WTC11 (cell line): ENCODE results near the gene GABRR2. TPM values are rescaled to one million over a fixed set of nuclear protein-coding genes. Genes with fewer than 3 reads are reported as not detected.
A peak's percentile ranks its signal among the peaks of the same experiment; 100 is the strongest.

ENCODE experiments used
- ATAC-seq: fragments of 200-7000 bp; cut with Tn5 transposase; 2 replicates; pipeline ENCODE4 v1.10.0; 2021; ENCODE audit warnings: mild to moderate bottlenecking, moderate library complexity
- CTCF ChIA-PET: fragments of 300-600 bp; sonication (Branson Sonifier 250); formaldehyde crosslinking; loops from one replicate; lab custom pipeline; 2021; ENCODE audit warnings: antibody characterized with exemption; lab: Charles Lee
- POLR2A ChIA-PET: fragments of 350-600 bp; sonication (Branson Sonifier 250); formaldehyde crosslinking; loops from one replicate; lab custom pipeline; 2021; ENCODE audit warnings: antibody characterized with exemption; lab: Charles Lee
- DNase-seq: peaks from one replicate; pipeline ENCODE4 v3.0.0; 2021; ENCODE audit warnings: low spot score
- H3K27ac Mint-ChIP-seq: 2 replicates; pipeline ENCODE4 v1.8.0; 2021; ENCODE audit warnings: mixed read lengths
- H3K27me3 Mint-ChIP-seq: 2 replicates; pipeline ENCODE4 v1.8.0; 2021; ENCODE audit warnings: low read depth, mild to moderate bottlenecking, moderate library complexity, mixed read lengths
- H3K36me3 Mint-ChIP-seq: 2 replicates; pipeline ENCODE4 v1.8.0; 2021; ENCODE audit warnings: mixed read lengths
- H3K4me1 Mint-ChIP-seq: 2 replicates; pipeline ENCODE4 v1.8.0; 2022; ENCODE audit warnings: mixed read lengths
- H3K4me3 Mint-ChIP-seq: 2 replicates; pipeline ENCODE4 v1.8.0; 2021; ENCODE audit warnings: mild to moderate bottlenecking, moderate library complexity, mixed read lengths
- H3K9me3 Mint-ChIP-seq: 2 replicates; pipeline ENCODE4 v1.8.0; 2021; ENCODE audit warnings: mixed read lengths
- ESRRA ChIP-seq: sonication (generic); formaldehyde crosslinking; IDR thresholded peaks from 2 replicates; pipeline ENCODE4 v1.8.1; 2022; ENCODE audit warnings: mild to moderate bottlenecking, missing genetic modification reagents, borderline replicate concordance
- FOXJ3 ChIP-seq: sonication (generic); formaldehyde crosslinking; IDR thresholded peaks from 2 replicates; pipeline ENCODE4 v1.9.0; 2021; ENCODE audit warnings: missing genetic modification reagents, mild to moderate bottlenecking, borderline replicate concordance
- FOXP1 ChIP-seq: sonication (generic); formaldehyde crosslinking; IDR thresholded peaks from 2 replicates; pipeline ENCODE4 v1.8.0; 2022; ENCODE audit warnings: missing genetic modification reagents, mild to moderate bottlenecking, moderate library complexity, borderline replicate concordance
- GRHL2 ChIP-seq: fragments of 250-450 bp; sonication (Bioruptor Pico); IDR thresholded peaks from 2 replicates; pipeline ENCODE4 v1.8.0; 2022; ENCODE audit warnings: mild to moderate bottlenecking, moderate library complexity; ENCODE audit not compliant: insufficient replicate concordance, severe bottlenecking
- JAZF1 ChIP-seq: fragments of 250-450 bp; sonication (Bioruptor Pico); IDR thresholded peaks from 2 replicates; pipeline ENCODE4 v1.9.0; 2021; ENCODE audit warnings: moderate library complexity, mild to moderate bottlenecking, inconsistent platforms
- JUN ChIP-seq: sonication (generic); formaldehyde crosslinking; IDR thresholded peaks from 2 replicates; pipeline ENCODE4 v1.8.0; 2023; ENCODE audit warnings: mild to moderate bottlenecking, missing genetic modification reagents
- MAX ChIP-seq: sonication (generic); formaldehyde crosslinking; IDR thresholded peaks from 2 replicates; pipeline ENCODE4 v1.8.0; 2022; ENCODE audit warnings: mild to moderate bottlenecking, missing genetic modification reagents
- RORB ChIP-seq: fragments of 250-450 bp; sonication (Bioruptor Pico); IDR thresholded peaks from 2 replicates; pipeline ENCODE4 v1.9.0; 2021; ENCODE audit warnings: mild to moderate bottlenecking
- SP1 ChIP-seq: sonication (generic); formaldehyde crosslinking; conservative IDR thresholded peaks from 2 replicates; pipeline ENCODE4 v1.8.1; 2022; ENCODE audit warnings: missing genetic modification reagents
- ZNF138 ChIP-seq: sonication (generic); formaldehyde crosslinking; conservative IDR thresholded peaks from 2 replicates; pipeline ENCODE4 v1.8.1; 2022; ENCODE audit warnings: mild to moderate bottlenecking, moderate library complexity, missing genetic modification reagents
- ZNF263 ChIP-seq: sonication (generic); formaldehyde crosslinking; IDR thresholded peaks from 2 replicates; pipeline ENCODE4 v1.8.1; 2022; ENCODE audit warnings: low read depth, mild to moderate bottlenecking, moderate library complexity, missing genetic modification reagents
- ZNF317 ChIP-seq: sonication (generic); formaldehyde crosslinking; IDR thresholded peaks from 2 replicates; pipeline ENCODE4 v1.8.1; 2023; ENCODE audit warnings: low read depth, mild to moderate bottlenecking, moderate library complexity, missing genetic modification reagents, borderline replicate concordance
- ZNF671 ChIP-seq: fragments of 250-450 bp; sonication (Bioruptor Pico); IDR thresholded peaks from 2 replicates; pipeline ENCODE4 v1.8.0; 2021; ENCODE audit warnings: mild to moderate bottlenecking
- total RNA-seq: library from RNA; stranded (reverse); gene quantifications from 3 replicates; pipeline ENCODE4 v1.2.3, GENCODE V29; 2021
- TF ChIP-seq, protein P1 (sequence below): sonication (generic); formaldehyde crosslinking; IDR thresholded peaks from 2 replicates; pipeline ENCODE4 v1.8.0; 2022; ENCODE audit warnings: mild to moderate bottlenecking, missing genetic modification reagents
- TF ChIP-seq, protein P2 (sequence below): fragments of 250-450 bp; sonication (Bioruptor Pico); IDR thresholded peaks from 2 replicates; pipeline ENCODE4 v1.9.0; 2021; ENCODE audit warnings: mild to moderate bottlenecking
- TF ChIP-seq, protein P3 (sequence below): fragments of 250-450 bp; sonication (Bioruptor Pico); conservative IDR thresholded peaks from 2 replicates; pipeline ENCODE4 v1.9.0; 2021; ENCODE audit warnings: mild to moderate bottlenecking
- TF ChIP-seq, protein P4 (sequence below): sonication (generic); formaldehyde crosslinking; IDR thresholded peaks from 2 replicates; pipeline ENCODE4 v1.8.1; 2022; ENCODE audit warnings: missing genetic modification reagents, borderline replicate concordance

Gene GABRR2
- total RNA-seq, 1 experiment from 2014 or later = not detected

DNA sequence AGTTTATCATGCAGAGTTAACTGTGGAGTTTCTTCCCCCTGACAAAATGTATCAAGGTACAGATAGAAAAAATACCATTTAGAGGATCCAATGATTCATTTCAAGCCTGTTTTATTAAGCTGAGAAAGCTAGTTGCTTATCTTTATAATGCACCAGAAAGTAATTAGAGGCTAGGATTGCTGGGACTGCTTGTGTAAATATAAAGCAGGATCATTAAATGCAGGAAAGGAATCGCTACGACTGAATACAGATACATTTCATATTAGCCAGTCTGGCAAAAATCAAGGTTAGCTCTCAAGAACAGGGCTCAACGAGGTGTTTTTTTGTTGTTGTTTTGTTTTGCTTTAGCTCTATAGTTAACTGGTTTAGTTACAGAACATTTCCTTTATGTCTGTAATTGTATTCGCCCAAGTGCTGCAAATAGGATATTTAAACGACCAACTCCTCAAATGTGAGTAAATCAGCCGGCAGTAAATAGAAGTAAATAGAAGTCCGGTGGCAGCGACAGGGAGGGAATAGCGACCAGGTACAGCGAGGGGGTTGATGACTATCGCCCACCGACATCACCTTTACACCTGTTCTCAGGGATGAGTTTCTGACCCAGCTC, 36.7 kb upstream of the GABRR2 start:
- Mint-ChIP-seq H3K4me3 (peak overlapping the region; percentile 87), H3K4me1 (peaks cover 37% of the 10 kb centered on the region), H3K27ac (peak overlapping the region; percentile 38; the same call in 1 of the 2 replicates), H3K27me3 (peaks cover 36% of the 10 kb centered on the region), H3K9me3 (peaks cover 5% of the 10 kb centered on the region; the same call in 1 of the 2 replicates), H3K36me3 (no peaks in the 10 kb centered on the region)
- ChIA-PET POLR2A (interaction anchor here (0.6 kb wide), 1 partner anchor 9 kb away, joined by 6 read pairs; no protein-coding TSS in a partner anchor), CTCF (interaction anchor here (0.9 to 2.6 kb wide), 5 partner anchors 15 to 40 kb away, joined by 3 to 22 read pairs (median 6); no protein-coding TSS in a partner anchor)
- DNase-seq (no peak), ATAC-seq (no peak)
- TF ChIP-seq MAX (CRISPR knock-in tag) (peak; percentile 8; the same call in 1 of the 2 replicates), ZNF263 (no peak), ZNF671 (CRISPR knock-in tag) (no peak)

DNA sequence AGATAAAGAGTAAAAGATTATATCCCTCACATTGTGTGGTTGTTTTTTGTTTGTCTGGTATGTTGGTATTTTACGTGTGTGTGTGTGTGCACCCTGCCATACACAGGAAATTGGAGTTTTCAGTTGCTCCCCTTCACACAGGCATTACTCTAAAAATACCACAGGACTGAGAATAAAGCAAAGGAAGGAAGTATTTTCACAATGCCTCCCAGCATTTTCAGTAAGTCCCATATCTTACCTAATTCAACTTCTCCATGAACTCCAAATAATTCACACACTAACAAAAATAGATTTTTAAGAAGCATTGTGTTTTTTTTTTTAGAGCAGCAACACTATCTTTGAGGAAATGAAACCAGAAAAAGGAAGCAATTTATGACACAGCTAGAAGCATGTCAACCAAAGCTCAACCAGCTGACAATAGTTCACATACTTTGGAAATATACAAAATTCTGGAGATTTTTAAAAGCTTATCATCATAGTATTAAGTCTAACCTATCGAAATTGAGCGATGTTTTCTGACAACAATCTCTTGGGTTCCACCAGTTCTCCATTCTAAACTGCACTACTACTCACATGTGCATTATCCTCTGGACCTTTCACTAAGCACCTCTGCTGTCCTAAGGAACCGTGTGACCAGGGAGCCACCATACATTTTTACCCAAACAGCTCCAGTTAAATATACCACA, 35.3 kb upstream of the GABRR2 start:
- no peak for DNase-seq
- peaks cover 42% of the 10 kb centered on the region for H3K4me1 Mint-ChIP-seq

GRCh38 chr6:89348372-89348771, 33.3 kb upstream of the GABRR2 start:
- H3K36me3 Mint-ChIP-seq = no peaks in the 10 kb centered on the region
- ATAC-seq (no peak), DNase-seq (no peak)
- POLR2A ChIA-PET = no interaction called here
- H3K4me3 Mint-ChIP-seq = no peak overlapping the region
- peaks cover 5% of the 10 kb centered on the region; the same call in 1 of the 2 replicates for H3K9me3 Mint-ChIP-seq
- CTCF ChIA-PET = interaction anchor here (0.6 to 5.8 kb wide), 4 partner anchors 24 to 365 kb away, joined by 3 to 36 read pairs (median 4); no protein-coding TSS in a partner anchor
- H3K4me1 Mint-ChIP-seq = peaks cover 34% of the 10 kb centered on the region
- H3K27me3 Mint-ChIP-seq = peaks cover 13% of the 10 kb centered on the region
- no peak overlapping the region for H3K27ac Mint-ChIP-seq
- TF ChIP-seq ZNF138 (CRISPR knock-in tag) = no peak
- TF ChIP-seq JAZF1 (CRISPR knock-in tag) = no peak
- TF ChIP-seq, protein P1, sequence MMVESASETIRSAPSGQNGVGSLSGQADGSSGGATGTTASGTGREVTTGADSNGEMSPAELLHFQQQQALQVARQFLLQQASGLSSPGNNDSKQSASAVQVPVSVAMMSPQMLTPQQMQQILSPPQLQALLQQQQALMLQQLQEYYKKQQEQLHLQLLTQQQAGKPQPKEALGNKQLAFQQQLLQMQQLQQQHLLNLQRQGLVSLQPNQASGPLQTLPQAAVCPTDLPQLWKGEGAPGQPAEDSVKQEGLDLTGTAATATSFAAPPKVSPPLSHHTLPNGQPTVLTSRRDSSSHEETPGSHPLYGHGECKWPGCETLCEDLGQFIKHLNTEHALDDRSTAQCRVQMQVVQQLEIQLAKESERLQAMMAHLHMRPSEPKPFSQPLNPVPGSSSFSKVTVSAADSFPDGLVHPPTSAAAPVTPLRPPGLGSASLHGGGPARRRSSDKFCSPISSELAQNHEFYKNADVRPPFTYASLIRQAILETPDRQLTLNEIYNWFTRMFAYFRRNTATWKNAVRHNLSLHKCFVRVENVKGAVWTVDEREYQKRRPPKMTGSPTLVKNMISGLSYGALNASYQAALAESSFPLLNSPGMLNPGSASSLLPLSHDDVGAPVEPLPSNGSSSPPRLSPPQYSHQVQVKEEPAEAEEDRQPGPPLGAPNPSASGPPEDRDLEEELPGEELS = no peak
- TF ChIP-seq, protein P2, sequence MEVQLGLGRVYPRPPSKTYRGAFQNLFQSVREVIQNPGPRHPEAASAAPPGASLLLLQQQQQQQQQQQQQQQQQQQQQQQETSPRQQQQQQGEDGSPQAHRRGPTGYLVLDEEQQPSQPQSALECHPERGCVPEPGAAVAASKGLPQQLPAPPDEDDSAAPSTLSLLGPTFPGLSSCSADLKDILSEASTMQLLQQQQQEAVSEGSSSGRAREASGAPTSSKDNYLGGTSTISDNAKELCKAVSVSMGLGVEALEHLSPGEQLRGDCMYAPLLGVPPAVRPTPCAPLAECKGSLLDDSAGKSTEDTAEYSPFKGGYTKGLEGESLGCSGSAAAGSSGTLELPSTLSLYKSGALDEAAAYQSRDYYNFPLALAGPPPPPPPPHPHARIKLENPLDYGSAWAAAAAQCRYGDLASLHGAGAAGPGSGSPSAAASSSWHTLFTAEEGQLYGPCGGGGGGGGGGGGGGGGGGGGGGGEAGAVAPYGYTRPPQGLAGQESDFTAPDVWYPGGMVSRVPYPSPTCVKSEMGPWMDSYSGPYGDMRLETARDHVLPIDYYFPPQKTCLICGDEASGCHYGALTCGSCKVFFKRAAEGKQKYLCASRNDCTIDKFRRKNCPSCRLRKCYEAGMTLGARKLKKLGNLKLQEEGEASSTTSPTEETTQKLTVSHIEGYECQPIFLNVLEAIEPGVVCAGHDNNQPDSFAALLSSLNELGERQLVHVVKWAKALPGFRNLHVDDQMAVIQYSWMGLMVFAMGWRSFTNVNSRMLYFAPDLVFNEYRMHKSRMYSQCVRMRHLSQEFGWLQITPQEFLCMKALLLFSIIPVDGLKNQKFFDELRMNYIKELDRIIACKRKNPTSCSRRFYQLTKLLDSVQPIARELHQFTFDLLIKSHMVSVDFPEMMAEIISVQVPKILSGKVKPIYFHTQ = no peak
- TF ChIP-seq FOXP1 (CRISPR knock-in tag) = no peak
- TF ChIP-seq ZNF317 = no peak
- no peak for TF ChIP-seq ESRRA
- TF ChIP-seq JUN (CRISPR knock-in tag) = no peak
- no peak for TF ChIP-seq RORB (CRISPR knock-in tag)
- no peak for TF ChIP-seq SP1

More for the DNA sequence above, 35.3 kb upstream of the GABRR2 start:
- CTCF ChIA-PET = interaction anchor here (0.5 to 5.8 kb wide), 7 partner anchors 13 to 367 kb away, joined by 3 to 36 read pairs (median 3); no protein-coding TSS in a partner anchor
- TF ChIP-seq FOXJ3 (CRISPR knock-in tag) (no peak), GRHL2 (CRISPR knock-in tag) (no peak)
- TF ChIP-seq, protein P3, sequence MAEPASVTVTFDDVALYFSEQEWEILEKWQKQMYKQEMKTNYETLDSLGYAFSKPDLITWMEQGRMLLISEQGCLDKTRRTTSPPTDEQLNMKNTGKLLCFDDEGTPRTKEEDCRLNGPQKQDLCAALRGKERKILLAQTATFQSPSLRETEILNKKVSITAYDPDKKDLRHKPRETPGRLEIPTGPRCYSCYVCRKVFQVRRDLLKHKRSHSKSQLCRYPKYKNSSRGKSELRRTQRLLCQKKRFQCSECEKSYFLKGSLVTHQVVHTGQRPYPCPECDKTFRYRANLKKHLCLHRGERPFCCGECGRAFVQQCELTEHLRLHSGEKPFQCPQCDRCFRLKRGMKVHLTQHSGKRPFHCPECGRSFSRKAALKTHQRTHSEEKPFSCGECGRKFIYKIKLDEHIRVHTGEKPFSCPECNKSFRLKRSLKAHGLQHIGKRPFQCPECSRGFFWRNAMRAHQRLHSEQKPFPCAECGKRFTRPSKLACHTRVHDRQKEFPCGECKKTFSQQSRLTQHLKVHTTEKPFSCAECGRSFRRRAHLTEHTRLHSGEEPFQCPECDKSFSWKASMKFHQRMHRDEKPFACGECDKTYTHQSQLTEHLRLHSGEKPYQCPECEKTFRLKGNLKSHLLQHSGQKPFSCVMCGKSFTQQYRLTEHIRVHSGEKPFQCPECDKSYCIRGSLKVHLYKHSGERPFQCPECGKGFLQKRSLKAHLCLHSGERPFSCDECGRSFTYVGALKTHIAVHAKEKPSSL = no peak
- TF ChIP-seq, protein P4, sequence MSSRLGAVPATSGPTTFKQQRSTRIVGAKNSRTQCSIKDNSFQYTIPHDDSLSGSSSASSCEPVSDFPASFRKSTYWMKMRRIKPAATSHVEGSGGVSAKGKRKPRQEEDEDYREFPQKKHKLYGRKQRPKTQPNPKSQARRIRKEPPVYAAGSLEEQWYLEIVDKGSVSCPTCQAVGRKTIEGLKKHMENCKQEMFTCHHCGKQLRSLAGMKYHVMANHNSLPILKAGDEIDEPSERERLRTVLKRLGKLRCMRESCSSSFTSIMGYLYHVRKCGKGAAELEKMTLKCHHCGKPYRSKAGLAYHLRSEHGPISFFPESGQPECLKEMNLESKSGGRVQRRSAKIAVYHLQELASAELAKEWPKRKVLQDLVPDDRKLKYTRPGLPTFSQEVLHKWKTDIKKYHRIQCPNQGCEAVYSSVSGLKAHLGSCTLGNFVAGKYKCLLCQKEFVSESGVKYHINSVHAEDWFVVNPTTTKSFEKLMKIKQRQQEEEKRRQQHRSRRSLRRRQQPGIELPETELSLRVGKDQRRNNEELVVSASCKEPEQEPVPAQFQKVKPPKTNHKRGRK (CRISPR knock-in tag) = no peak
- ATAC-seq = no peak
- Mint-ChIP-seq H3K27me3 (peaks cover 31% of the 10 kb centered on the region), H3K9me3 (peaks cover 5% of the 10 kb centered on the region; the same call in 1 of the 2 replicates), H3K4me3 (no peak overlapping the region; the same call in 1 of the 2 replicates), H3K36me3 (no peaks in the 10 kb centered on the region), H3K27ac (no peak overlapping the region)
- POLR2A ChIA-PET = interaction anchor here (0.7 to 1.0 kb wide), 2 partner anchors 39 to 208 kb away, joined by 4 read pairs; no protein-coding TSS in a partner anchor
